Suprapubic skin (tissue), 4 donors: ENCODE results near the gene CHI3L1. TPM values are rescaled to one million over a fixed set of nuclear protein-coding genes. Genes with fewer than 3 reads are reported as not detected.

Experiments
- DNase-seq, 2 donors: peaks; one replicate each; pipeline ENCODE4 v3.0.0-alpha.2; 2019; ENCODE audit warnings: low spot score in 2 of 2
- H3K27ac ChIP-seq: fragments of 200-600 bp; sonication (generic); one replicate; pipeline ENCODE4 v1.5.1; 2019
- H3K27me3 ChIP-seq: fragments of 200-600 bp; sonication (generic); one replicate; pipeline ENCODE4 v1.5.1; 2019
- H3K36me3 ChIP-seq: fragments of 200-600 bp; sonication (generic); one replicate; pipeline ENCODE4 v1.5.1; 2019
- H3K4me1 ChIP-seq: fragments of 200-600 bp; sonication (generic); one replicate; pipeline ENCODE4 v1.5.1; 2019
- H3K4me3 ChIP-seq: fragments of 200-600 bp; sonication (generic); one replicate; pipeline ENCODE4 v1.5.1; 2019; ENCODE audit warnings: mild to moderate bottlenecking
- H3K9me3 ChIP-seq: fragments of 200-600 bp; sonication (generic); one replicate; pipeline ENCODE4 v1.5.1; 2019
- EP300 ChIP-seq: sonication (generic); formaldehyde crosslinking; IDR thresholded peaks from one replicate; pipeline ENCODE4 v1.6.1; 2017; ENCODE audit warnings: antibody characterized with exemption
- POLR2A ChIP-seq, 2 donors: fragments of 450-650 bp; IDR thresholded peaks; one replicate each; pipeline ENCODE4 v1.6.1; 2017; ENCODE audit warnings: antibody characterized with exemption in 2 of 2, mild to moderate bottlenecking in 2 of 2, moderate library complexity in 2 of 2
- POLR2AphosphoS5 ChIP-seq, 3 donors: sonication (generic); formaldehyde crosslinking; IDR thresholded peaks; one replicate each; pipeline ENCODE4 v1.6.1; 2017; ENCODE audit warnings: antibody characterized with exemption in 3 of 3
- WGBS: methylation state at CpG from one replicate; pipeline ENCODE4 v1.1.5; 2018; 5-methylcytosine and 5-hydroxymethylcytosine counted together
- total RNA-seq, 4 donors: library from RNA; depleted of rRNA; stranded (reverse); fragments of >200 nt; gene quantifications; one replicate each; pipeline ENCODE4 v1.1.0, GENCODE V29; 2016
- TF ChIP-seq, protein P1 (sequence below), 2 donors: fragments of 200-600 bp in 1 of 2; fragments of 450-650 bp in 1 of 2; sonication (generic) in 1 of 2; IDR thresholded peaks; one replicate each; pipeline ENCODE4 v1.5.1; 2016 to 2019; ENCODE audit warnings: antibody characterized with exemption in 2 of 2, mild to moderate bottlenecking in 1 of 2, moderate library complexity in 1 of 2

Gene CHI3L1
- total RNA-seq, 4 donors from 2014 or later, result 100 to 257 (median 128) TPM

DNA sequence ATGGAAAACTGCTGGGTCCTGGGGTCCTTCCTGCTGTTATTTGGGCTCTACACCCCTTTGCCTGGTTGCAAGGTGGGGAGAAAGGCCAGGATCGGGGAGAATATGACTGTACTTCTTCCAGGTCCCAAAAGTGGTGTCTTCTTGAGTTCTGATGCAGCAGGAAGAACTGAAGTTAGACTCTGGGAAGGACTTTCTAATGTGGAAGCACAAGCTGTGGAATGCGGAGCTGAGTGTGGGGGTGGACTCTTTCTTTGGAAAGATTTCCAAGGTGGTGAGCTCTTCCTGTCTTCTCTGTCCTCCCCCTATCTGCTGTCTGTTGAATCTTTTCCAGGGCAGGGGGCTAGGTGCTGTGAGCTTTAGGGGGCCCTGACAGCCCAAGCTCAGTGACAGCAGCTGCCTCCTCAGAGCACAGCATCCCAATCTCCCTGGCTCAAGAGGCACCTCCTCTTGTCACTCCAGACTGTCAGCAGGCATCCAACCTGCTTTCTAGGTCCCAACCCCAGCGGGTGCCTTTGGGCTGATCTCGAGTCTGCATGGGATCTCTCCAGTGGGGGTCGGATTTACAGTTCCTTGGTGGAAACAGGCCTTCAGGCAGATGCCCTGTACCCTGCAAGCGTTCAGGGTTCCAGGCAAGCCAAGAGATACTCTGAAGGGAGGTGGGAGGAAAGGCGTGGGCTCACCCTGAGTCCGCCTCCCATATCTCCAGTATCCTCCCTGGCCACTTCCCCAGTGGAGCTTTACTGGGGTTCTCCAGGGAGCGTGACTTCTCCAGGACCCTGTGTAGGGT lies 35.8 kb downstream of the CHI3L1 start:
- Histone ChIP-seq H3K4me3 (no peak overlapping the region), H3K36me3 (no peaks in the 10 kb centered on the region), H3K4me1 (peaks cover 8% of the 10 kb centered on the region), H3K27ac (no peak overlapping the region), H3K27me3 (peaks cover 3% of the 10 kb centered on the region), H3K9me3 (no peaks in the 10 kb centered on the region)
- 77% methylated on average over 7 of the region's 9 CpGs for WGBS
- TF ChIP-seq EP300 (no peak), POLR2A (IDR thresholded peaks at IDR 0.05) (no peak), POLR2AphosphoS5 (IDR thresholded peaks at IDR 0.05) (no peak)
- TF ChIP-seq, protein P1, sequence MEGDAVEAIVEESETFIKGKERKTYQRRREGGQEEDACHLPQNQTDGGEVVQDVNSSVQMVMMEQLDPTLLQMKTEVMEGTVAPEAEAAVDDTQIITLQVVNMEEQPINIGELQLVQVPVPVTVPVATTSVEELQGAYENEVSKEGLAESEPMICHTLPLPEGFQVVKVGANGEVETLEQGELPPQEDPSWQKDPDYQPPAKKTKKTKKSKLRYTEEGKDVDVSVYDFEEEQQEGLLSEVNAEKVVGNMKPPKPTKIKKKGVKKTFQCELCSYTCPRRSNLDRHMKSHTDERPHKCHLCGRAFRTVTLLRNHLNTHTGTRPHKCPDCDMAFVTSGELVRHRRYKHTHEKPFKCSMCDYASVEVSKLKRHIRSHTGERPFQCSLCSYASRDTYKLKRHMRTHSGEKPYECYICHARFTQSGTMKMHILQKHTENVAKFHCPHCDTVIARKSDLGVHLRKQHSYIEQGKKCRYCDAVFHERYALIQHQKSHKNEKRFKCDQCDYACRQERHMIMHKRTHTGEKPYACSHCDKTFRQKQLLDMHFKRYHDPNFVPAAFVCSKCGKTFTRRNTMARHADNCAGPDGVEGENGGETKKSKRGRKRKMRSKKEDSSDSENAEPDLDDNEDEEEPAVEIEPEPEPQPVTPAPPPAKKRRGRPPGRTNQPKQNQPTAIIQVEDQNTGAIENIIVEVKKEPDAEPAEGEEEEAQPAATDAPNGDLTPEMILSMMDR (IDR thresholded peaks at IDR 0.05), result no peak
- DNase-seq, result no peak

- Histone ChIP-seq H3K27me3 (peaks cover 3% of the 10 kb centered on the region), H3K4me1 (peaks cover 6% of the 10 kb centered on the region), H3K36me3 (no peaks in the 10 kb centered on the region), H3K4me3 (no peak overlapping the region), H3K27ac (no peak overlapping the region), H3K9me3 (no peaks in the 10 kb centered on the region)
- DNase-seq, result no peak
- WGBS, result 66% methylated on average over 7 of the region's 7 CpGs
- no peak for TF ChIP-seq POLR2A (IDR thresholded peaks at IDR 0.05)
- no peak for TF ChIP-seq POLR2AphosphoS5 (IDR thresholded peaks at IDR 0.05)
- no peak for TF ChIP-seq EP300
- TF ChIP-seq, protein P1 (IDR thresholded peaks at IDR 0.05), result no peak
Measured at GRCh38 chr1:203149188-203149840, 37.2 kb downstream of the CHI3L1 start.

DNA sequence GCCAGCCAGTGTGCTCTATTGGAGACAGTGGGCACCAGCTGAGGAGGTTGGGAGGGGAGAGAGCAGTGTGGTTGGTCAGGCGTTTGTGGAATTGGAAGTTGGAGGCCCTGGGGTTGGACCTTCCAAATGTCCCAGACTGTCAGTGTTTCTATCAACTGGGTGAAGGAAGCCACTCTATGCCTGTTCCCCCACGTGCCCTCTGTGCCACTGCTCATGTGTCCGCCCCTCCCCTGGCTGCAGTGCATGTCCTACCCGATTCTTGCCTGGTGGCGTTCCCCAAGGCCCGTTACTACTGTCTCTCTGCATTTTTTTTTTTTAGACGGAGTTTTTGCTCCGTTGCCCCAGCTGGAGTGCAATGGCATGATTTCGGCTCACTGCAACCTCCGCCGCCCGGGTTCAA lies 37.9 kb downstream of the CHI3L1 start:
- no peak overlapping the region for H3K27ac ChIP-seq
- peaks cover 3% of the 10 kb centered on the region for H3K27me3 ChIP-seq
- no peak overlapping the region for H3K4me3 ChIP-seq
- DNase-seq, result no peak
- no peaks in the 10 kb centered on the region for H3K4me1 ChIP-seq
- WGBS, result 92% methylated on average over 12 of the region's 12 CpGs
- H3K9me3 ChIP-seq, result no peaks in the 10 kb centered on the region
- no peak for TF ChIP-seq POLR2AphosphoS5 (IDR thresholded peaks at IDR 0.05)
- TF ChIP-seq EP300, result no peak
- TF ChIP-seq, protein P1 (IDR thresholded peaks at IDR 0.05), result no peak
- no peak for TF ChIP-seq POLR2A (IDR thresholded peaks at IDR 0.05)
- no peaks in the 10 kb centered on the region for H3K36me3 ChIP-seq

- TF ChIP-seq, protein P1 (IDR thresholded peaks at IDR 0.05), result peak in 1 of 2 donors; percentile 36
- TF ChIP-seq POLR2AphosphoS5 (IDR thresholded peaks at IDR 0.05), result no peak
- H3K9me3 ChIP-seq, result no peaks in the 10 kb centered on the region
- H3K4me3 ChIP-seq, result no peak overlapping the region
- H3K27ac ChIP-seq, result no peak overlapping the region
- no peak for DNase-seq
- no peaks in the 10 kb centered on the region for H3K36me3 ChIP-seq
- 94% methylated on average over 5 of the region's 5 CpGs for whole genome bisulfite sequencing
- H3K27me3 ChIP-seq, result peaks cover 3% of the 10 kb centered on the region
- no peaks in the 10 kb centered on the region for H3K4me1 ChIP-seq
Measured at GRCh38 chr1:203148127-203148526, 38.4 kb downstream of the CHI3L1 start.

DNA sequence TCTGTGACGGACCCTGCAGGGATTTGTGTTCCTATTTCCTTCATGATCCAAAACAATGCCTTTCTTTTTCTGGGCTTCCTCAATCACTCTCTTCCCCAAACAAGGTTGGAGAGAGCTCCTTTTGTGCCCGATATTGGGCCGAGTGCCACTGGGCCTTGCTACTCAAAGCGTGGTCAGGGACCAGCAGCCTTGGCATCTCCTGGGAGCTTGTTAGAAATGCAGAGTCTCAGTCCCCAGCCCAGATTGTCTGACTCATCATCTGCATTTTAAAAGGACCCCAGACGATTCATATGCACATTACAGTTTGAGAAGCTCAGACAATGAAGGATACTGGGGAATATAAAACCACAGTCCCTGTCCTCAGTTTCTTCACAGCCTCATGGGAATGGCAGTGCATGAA lies 39.1 kb downstream of the CHI3L1 start:
- H3K27ac ChIP-seq, result no peak overlapping the region
- no peaks in the 10 kb centered on the region for H3K36me3 ChIP-seq
- WGBS, result 80% methylated on average over 5 of the region's 5 CpGs
- H3K4me3 ChIP-seq, result no peak overlapping the region
- no peak for DNase-seq
- H3K4me1 ChIP-seq, result no peaks in the 10 kb centered on the region
- H3K9me3 ChIP-seq, result no peaks in the 10 kb centered on the region
- peaks cover 3% of the 10 kb centered on the region for H3K27me3 ChIP-seq
- TF ChIP-seq, protein P1 (IDR thresholded peaks at IDR 0.05), result no peak
- TF ChIP-seq POLR2A (IDR thresholded peaks at IDR 0.05) (no peak), POLR2AphosphoS5 (IDR thresholded peaks at IDR 0.05) (no peak), EP300 (no peak)
